ENCODE measurements around the gene NMS. TPM values are rescaled to one million over a fixed set of nuclear protein-coding genes. Genes with fewer than 3 reads are reported as not detected.
A peak's percentile ranks its signal among the peaks of the same experiment; 100 is the strongest.

The NMS gene
- total RNA-seq, 1 donor from 2014 or later, result not detected

- intact Hi-C loops (cut with DNase I), result no loop called here
- Histone ChIP-seq H3K9me3 (peaks cover 6% of the 10 kb centered on the region), H3K4me3 (no peak overlapping the region), H3K27ac (no peak overlapping the region), H3K4me1 (no peaks in the 10 kb centered on the region), H3K27me3 (no peaks in the 10 kb centered on the region), H3K36me3 (no peaks in the 10 kb centered on the region)
- DNase-seq, result no peak
- ATAC-seq, result no peak
- no peak for TF ChIP-seq CTCF (IDR thresholded peaks at IDR 0.05)
Observed at GRCh38 chr2:100425573-100426383, 44.5 kb upstream of the NMS start.

- no peak overlapping the region for H3K27ac ChIP-seq
- H3K27me3 ChIP-seq, result no peaks in the 10 kb centered on the region
- no peaks in the 10 kb centered on the region for H3K4me1 ChIP-seq
- TF ChIP-seq CTCF (IDR thresholded peaks at IDR 0.05), result no peak
- peaks cover 6% of the 10 kb centered on the region for H3K9me3 ChIP-seq
- no peak overlapping the region for H3K4me3 ChIP-seq
- H3K36me3 ChIP-seq, result no peaks in the 10 kb centered on the region
- intact Hi-C loops (cut with DNase I), result no loop called here
- no peak for DNase-seq
- ATAC-seq, result no peak
Observed at GRCh38 chr2:100426384-100426720, 43.9 kb upstream of the NMS start.

- DNase-seq, result no peak
- Histone ChIP-seq H3K27ac (no peak overlapping the region), H3K4me1 (no peaks in the 10 kb centered on the region), H3K36me3 (no peaks in the 10 kb centered on the region), H3K4me3 (no peak overlapping the region), H3K9me3 (peaks cover 6% of the 10 kb centered on the region), H3K27me3 (no peaks in the 10 kb centered on the region)
- intact Hi-C loops (cut with DNase I), result no loop called here
- TF ChIP-seq CTCF (IDR thresholded peaks at IDR 0.05), result no peak
- no peak for ATAC-seq
Observed at GRCh38 chr2:100427111-100427510, 43.2 kb upstream of the NMS start.

GRCh38 chr2:100427627-100428258 is 42.5 kb upstream of the NMS start:
- ATAC-seq, result peak; percentile 92
- Histone ChIP-seq H3K9me3 (peaks cover 6% of the 10 kb centered on the region), H3K4me3 (no peak overlapping the region), H3K4me1 (no peaks in the 10 kb centered on the region), H3K36me3 (no peaks in the 10 kb centered on the region), H3K27ac (no peak overlapping the region), H3K27me3 (no peaks in the 10 kb centered on the region)
- peak; percentile 74 for DNase-seq
- intact Hi-C loops (cut with DNase I), result no loop called here
- peak; percentile 52 for TF ChIP-seq CTCF (IDR thresholded peaks at IDR 0.05)

- H3K36me3 ChIP-seq, result no peaks in the 10 kb centered on the region
- H3K27ac ChIP-seq, result no peak overlapping the region
- H3K4me1 ChIP-seq, result no peaks in the 10 kb centered on the region
- no peak for DNase-seq
- TF ChIP-seq CTCF (IDR thresholded peaks at IDR 0.05), result no peak
- ATAC-seq, result no peak
- H3K9me3 ChIP-seq, result peaks cover 6% of the 10 kb centered on the region
- no peak overlapping the region for H3K4me3 ChIP-seq
- no peaks in the 10 kb centered on the region for H3K27me3 ChIP-seq
- intact Hi-C loops (cut with DNase I), result no loop called here
Observed at GRCh38 chr2:100429726-100430125, 40.6 kb upstream of the NMS start.

All from upper lobe of right lung (tissue), 1 donor.